SK-N-SH treated with all-trans-retinoic acid at 6 μM for 48 hours (cell line): ENCODE measurements around the gene EXOC3.

ENCODE experiments used
- ISL1 ChIP-seq: fragments of 250-450 bp; sonication (Bioruptor Pico); IDR thresholded peaks from 2 replicates; pipeline ENCODE4 v2.1.2; 2022; ENCODE audit warnings: mild to moderate bottlenecking, moderate library complexity
- TCF4 ChIP-seq: fragments of 250-450 bp; sonication (Bioruptor Pico); IDR thresholded peaks from 2 replicates; pipeline ENCODE4 v1.8.0; 2021; ENCODE audit warnings: mild to moderate bottlenecking, moderate library complexity, borderline replicate concordance
- ZFP3 ChIP-seq: fragments of 250-450 bp; sonication (Bioruptor Pico); IDR thresholded peaks from 2 replicates; pipeline ENCODE4 v1.5.0; 2020; ENCODE audit warnings: mild to moderate bottlenecking, moderate library complexity
- ZNF70 ChIP-seq: fragments of 450-650 bp; formaldehyde crosslinking; IDR thresholded peaks from 2 replicates; pipeline ENCODE4 v1.5.0; 2020; ENCODE audit warnings: mild to moderate bottlenecking, moderate library complexity
- ZNF8 ChIP-seq: fragments of 450-650 bp; formaldehyde crosslinking; IDR thresholded peaks from 2 replicates; pipeline ENCODE4 v1.5.0; 2020; ENCODE audit warnings: mild to moderate bottlenecking, moderate library complexity
- TF ChIP-seq, protein P1 (sequence below): fragments of 250-450 bp; sonication (Bioruptor Pico); IDR thresholded peaks from 2 replicates; pipeline ENCODE4 v1.5.1; 2021; ENCODE audit warnings: mild to moderate bottlenecking, moderate library complexity

DNA sequence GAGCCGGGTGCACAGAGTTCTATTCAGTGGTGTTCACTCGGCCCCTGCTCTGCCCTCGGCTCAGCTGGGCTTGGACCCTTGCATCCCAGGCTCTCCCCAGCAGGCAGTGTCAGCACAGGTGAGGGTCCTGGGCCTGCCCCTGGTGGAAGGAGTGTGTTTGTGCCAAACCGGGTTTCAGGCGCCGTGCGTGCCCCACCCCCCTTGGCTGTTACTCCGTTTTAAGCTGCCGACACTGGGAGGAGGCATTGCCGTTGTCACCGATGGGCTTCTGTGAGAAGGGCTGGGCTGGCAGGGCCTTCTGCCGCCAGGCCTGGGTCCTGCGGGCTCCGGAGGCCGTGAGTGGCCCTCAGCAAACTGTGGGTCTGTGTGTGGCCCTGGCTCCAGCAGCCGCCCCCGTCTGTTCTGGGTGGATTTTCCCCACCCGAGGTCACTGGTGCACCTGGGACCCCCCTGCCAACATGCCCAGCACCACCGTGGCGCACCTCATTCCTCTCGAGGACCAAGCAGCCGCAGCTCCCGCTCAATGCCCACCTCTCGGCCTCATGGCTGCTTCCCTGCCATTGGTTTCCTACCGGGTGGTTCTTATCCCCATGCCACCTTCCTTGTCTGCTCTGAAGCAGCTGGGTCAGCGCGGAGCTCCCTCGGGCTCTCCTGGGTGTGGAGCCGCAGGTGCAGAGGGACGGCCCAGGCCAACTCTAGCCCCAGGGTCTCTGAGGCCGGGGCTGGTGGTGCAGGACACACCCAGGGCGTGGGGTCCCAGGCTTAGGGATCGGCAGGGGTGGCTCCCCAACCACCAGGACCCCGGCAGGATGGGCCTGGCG is 44.3 kb upstream of the EXOC3 start:
- TF ChIP-seq ZFP3 (CRISPR knock-in tag) (no peak), ZNF70 (CRISPR knock-in tag) (no peak), ISL1 (CRISPR knock-in tag) (no peak), TCF4 (no peak), ZNF8 (no peak)
- TF ChIP-seq, protein P1, sequence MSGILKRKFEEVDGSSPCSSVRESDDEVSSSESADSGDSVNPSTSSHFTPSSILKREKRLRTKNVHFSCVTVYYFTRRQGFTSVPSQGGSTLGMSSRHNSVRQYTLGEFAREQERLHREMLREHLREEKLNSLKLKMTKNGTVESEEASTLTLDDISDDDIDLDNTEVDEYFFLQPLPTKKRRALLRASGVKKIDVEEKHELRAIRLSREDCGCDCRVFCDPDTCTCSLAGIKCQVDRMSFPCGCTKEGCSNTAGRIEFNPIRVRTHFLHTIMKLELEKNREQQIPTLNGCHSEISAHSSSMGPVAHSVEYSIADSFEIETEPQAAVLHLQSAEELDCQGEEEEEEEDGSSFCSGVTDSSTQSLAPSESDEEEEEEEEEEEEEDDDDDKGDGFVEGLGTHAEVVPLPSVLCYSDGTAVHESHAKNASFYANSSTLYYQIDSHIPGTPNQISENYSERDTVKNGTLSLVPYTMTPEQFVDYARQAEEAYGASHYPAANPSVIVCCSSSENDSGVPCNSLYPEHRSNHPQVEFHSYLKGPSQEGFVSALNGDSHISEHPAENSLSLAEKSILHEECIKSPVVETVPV (CRISPR knock-in tag) = no peak
